ENCODE measurements around the gene ACAD9.

Gene ACAD9

DNA sequence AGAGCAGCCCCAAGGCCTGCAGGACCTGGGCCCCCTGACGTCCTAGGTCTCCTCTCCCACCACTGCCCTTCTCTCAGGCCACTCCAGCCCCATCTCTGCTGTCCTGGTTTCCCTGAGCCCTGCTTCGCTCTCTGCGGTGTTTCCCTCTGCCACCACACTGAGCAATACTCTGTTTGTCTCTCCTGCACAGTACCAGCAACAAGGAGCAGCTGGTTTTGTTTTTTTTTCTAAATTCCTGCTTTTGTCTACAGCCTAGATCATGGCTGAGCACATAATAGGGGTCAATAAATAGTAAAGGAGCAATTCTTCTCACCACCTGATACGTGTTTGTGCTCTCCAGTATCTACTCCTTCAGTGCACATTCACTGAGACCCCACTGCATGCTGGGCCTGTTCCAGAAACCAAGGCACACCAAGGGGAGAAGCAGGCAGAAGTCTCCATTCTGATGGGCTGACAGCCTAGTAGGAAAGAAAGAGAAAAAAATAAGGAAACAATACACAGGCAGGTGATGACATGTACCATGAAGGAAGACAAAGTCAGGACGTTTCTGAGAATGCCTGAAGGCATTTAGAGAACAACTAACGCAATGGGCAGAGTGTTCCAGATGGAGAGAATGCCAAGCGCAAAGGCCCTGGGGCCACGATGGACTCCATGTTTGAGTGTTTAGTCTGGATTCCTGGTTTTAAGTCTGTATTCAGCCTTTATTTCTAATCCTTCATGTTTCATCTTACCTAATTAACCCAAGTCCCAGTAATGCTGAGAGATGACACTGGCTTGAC is 6.0 kb upstream of the ACAD9 start:
- no peak for DNase-seq (ENCODE audit: low read depth)
- H3K4me3 ChIP-seq (ENCODE audit: low read depth, low read length): no peak overlapping the region
- TF ChIP-seq, protein P1, sequence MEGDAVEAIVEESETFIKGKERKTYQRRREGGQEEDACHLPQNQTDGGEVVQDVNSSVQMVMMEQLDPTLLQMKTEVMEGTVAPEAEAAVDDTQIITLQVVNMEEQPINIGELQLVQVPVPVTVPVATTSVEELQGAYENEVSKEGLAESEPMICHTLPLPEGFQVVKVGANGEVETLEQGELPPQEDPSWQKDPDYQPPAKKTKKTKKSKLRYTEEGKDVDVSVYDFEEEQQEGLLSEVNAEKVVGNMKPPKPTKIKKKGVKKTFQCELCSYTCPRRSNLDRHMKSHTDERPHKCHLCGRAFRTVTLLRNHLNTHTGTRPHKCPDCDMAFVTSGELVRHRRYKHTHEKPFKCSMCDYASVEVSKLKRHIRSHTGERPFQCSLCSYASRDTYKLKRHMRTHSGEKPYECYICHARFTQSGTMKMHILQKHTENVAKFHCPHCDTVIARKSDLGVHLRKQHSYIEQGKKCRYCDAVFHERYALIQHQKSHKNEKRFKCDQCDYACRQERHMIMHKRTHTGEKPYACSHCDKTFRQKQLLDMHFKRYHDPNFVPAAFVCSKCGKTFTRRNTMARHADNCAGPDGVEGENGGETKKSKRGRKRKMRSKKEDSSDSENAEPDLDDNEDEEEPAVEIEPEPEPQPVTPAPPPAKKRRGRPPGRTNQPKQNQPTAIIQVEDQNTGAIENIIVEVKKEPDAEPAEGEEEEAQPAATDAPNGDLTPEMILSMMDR (IDR thresholded peaks at IDR 0.05; ENCODE audit: low read depth, low read length): no peak
- TF ChIP-seq POLR2A (IDR thresholded peaks at IDR 0.05; ENCODE audit: extremely low read depth, insufficient read length): no peak
- no peak for TF ChIP-seq MYC (IDR thresholded peaks at IDR 0.05; ENCODE audit: low read depth, low read length)
- TF ChIP-seq, protein P2, sequence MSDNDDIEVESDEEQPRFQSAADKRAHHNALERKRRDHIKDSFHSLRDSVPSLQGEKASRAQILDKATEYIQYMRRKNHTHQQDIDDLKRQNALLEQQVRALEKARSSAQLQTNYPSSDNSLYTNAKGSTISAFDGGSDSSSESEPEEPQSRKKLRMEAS (IDR thresholded peaks at IDR 0.05; ENCODE audit: low read depth, low read length): no peak

DNA sequence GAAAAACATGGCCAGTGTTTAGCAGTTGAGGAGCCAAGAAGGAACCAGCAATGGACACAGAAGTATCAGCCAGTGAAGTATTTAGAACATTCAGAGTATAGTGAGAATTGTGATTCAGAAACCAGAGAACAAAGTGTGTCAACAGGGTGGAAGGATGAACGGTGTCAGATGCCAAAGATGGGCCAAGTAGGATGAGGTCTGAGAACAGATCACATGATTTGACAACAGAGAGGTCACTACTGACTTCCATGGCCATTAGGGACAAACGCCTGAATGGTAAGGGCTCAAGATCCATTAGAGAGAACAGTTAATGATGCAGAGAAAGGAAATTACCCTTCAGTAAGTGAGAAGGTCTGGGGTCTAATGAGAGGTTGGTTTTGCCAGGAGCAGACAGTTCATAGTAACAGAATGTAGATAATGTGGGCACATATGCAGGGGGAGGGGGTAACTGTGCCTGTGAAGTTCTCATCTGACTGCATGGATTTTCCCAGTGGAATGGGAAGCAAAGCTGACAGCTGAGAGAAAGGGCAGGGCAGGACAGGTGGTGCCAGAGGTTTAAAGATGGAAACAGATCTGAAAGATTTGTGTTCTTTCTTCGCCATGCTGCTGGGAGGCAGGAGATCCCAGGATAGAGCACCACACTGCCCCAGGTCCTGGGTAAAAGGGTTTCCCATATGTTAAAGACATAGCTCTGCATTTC is 4.8 kb upstream of the ACAD9 start:
- TF ChIP-seq MYC (IDR thresholded peaks at IDR 0.05; ENCODE audit: low read depth, low read length) (no peak), POLR2A (IDR thresholded peaks at IDR 0.05; ENCODE audit: extremely low read depth, insufficient read length) (no peak)
- TF ChIP-seq, protein P1 (IDR thresholded peaks at IDR 0.05; ENCODE audit: low read depth, low read length): no peak
- TF ChIP-seq, protein P2 (IDR thresholded peaks at IDR 0.05; ENCODE audit: low read depth, low read length): no peak
- no peak for DNase-seq (ENCODE audit: low read depth)
- H3K4me3 ChIP-seq (ENCODE audit: low read depth, low read length): no peak overlapping the region

DNA sequence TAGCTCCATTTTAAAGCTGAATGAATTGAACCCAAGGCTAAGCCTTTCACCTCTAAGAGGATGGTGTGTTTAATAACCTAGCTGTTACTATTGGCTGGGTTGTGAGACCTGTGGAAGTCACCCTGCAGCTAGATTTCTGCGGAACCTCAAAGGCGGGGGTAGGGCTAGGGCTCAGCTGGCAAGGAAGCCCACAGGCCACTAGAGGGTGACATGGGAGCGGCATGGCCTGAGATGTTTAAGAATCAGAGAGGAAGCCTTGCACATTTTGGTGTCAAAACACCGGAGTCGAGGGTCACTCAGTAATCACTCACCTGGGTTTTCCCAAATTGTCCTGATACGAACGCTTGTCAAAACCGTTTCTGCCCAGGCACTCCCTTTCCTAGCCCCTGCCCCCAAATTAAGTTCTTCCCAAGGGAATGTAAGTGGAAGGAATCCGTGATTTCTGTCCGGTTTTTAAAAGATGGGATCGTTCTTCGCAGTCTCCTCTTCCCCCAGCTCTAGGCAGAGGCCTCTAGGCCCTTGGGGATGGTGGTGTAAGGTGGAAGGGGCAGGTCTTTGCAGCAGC is 3.8 kb upstream of the ACAD9 start:
- peak; percentile 79 for DNase-seq (ENCODE audit: low read depth)
- no peak overlapping the region for H3K4me3 ChIP-seq (ENCODE audit: low read depth, low read length)
- 0 out of 2 replicates have a peak, but pooled peaks have one; percentile 36 for TF ChIP-seq MYC (IDR thresholded peaks at IDR 0.05; ENCODE audit: low read depth, low read length)
- TF ChIP-seq, protein P2 (IDR thresholded peaks at IDR 0.05; ENCODE audit: low read depth, low read length): peak; percentile 62
- TF ChIP-seq, protein P1 (IDR thresholded peaks at IDR 0.05; ENCODE audit: low read depth, low read length): peak; percentile 83
- no peak for TF ChIP-seq POLR2A (IDR thresholded peaks at IDR 0.05; ENCODE audit: extremely low read depth, insufficient read length)

DNA sequence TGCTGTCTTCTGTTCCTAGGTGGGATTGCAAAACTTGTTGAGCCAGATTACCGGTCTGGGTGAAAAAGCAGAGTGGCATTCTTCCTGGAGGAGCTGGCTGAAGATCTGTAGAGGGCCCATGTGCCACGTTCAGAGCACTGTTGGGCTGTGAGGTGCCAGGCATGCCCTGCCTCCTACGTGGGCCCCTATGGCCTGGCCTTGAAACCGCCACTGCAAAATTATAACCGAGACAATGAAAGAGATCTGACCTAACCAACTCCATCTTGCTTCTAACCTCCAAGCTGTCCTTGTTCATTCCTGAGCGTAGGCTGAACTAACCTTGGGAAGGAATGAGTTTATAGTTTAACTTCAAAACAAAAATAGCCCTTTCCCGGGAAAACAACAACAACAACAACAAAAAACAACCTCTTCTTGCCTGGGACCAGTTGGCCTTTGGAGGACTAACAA is 1.4 kb upstream of the ACAD9 start:
- H3K4me3 ChIP-seq (ENCODE audit: low read depth, low read length): peak overlapping the region; percentile 98
- TF ChIP-seq, protein P1 (IDR thresholded peaks at IDR 0.05; ENCODE audit: low read depth, low read length): no peak
- TF ChIP-seq MYC (IDR thresholded peaks at IDR 0.05; ENCODE audit: low read depth, low read length) (no peak), POLR2A (IDR thresholded peaks at IDR 0.05; ENCODE audit: extremely low read depth, insufficient read length) (no peak)
- TF ChIP-seq, protein P2 (IDR thresholded peaks at IDR 0.05; ENCODE audit: low read depth, low read length): no peak
- DNase-seq (ENCODE audit: low read depth): no peak

DNA sequence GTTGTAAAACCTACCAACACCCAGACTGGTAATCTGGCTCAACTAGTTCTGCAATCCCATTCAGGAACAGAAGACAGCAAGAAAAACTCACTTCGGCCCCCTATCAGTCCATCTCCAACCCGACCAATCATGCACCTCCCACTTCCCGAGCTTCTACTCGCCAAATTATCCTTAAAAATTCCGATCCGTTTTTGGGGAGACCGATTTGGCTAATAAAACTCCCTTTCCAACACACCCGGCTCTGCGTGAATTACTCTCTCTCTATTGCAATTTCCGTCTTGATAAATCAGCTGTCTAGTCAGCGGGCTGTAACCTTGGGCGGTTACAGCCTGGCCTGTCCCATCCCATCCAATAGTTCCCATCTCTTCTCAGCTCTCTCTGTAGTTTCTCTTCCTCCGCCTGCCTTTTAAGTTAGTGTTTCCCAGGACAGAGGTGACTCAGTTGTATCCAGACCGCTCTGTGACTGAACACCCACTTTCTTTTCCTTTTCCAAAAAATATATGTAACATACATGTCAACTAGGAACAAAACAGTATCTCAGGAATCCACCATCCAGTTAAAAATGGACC is 780 bp upstream of the ACAD9 start:
- TF ChIP-seq POLR2A (IDR thresholded peaks at IDR 0.05; ENCODE audit: extremely low read depth, insufficient read length) (no peak), MYC (IDR thresholded peaks at IDR 0.05; ENCODE audit: low read depth, low read length) (peak; percentile 51; the same call in 1 of the 2 replicates)
- TF ChIP-seq, protein P2 (IDR thresholded peaks at IDR 0.05; ENCODE audit: low read depth, low read length): no peak
- TF ChIP-seq, protein P1 (IDR thresholded peaks at IDR 0.05; ENCODE audit: low read depth, low read length): no peak
- DNase-seq (ENCODE audit: low read depth): peak; percentile 71

More for the DNA sequence above, 780 bp upstream of the ACAD9 start:
- peak overlapping the region; percentile 98 for H3K4me3 ChIP-seq (ENCODE audit: low read depth, low read length)

Data from NB4 (cell line).